Transverse colon (tissue), 4 donors: ENCODE measurements around the gene PHKG2. TPM values are rescaled to one million over a fixed set of nuclear protein-coding genes. Genes with fewer than 3 reads are reported as not detected.

Experiments
- DNase-seq: peaks from one replicate; pipeline ENCODE4 v3.0.0-alpha.2; 2019
- H3K27ac ChIP-seq, 4 donors: fragments of 200-600 bp; sonication (generic); 2 replicates each; pipeline ENCODE4 v1.5.1; 2016 to 2018; ENCODE audit warnings: inconsistent platforms in 4 of 4
- H3K27me3 ChIP-seq: fragments of 200-600 bp; sonication (generic); 2 replicates; pipeline ENCODE4 v1.5.1; 2017; ENCODE audit warnings: inconsistent platforms
- H3K36me3 ChIP-seq, 4 donors: fragments of 200-600 bp; sonication (generic); 2 replicates each; pipeline ENCODE4 v1.5.1; 2017 to 2019; ENCODE audit warnings: inconsistent platforms in 4 of 4
- H3K4me1 ChIP-seq, 4 donors: fragments of 200-600 bp; sonication (generic); 2 replicates each; pipeline ENCODE4 v1.5.1; 2017 to 2020; ENCODE audit warnings: inconsistent platforms in 4 of 4
- H3K4me3 ChIP-seq, 4 donors: fragments of 200-600 bp; sonication (generic); 1 replicate in 1 of 4; 2 replicates in 3 of 4; pipeline versions ENCODE4 v1.5.1 to v1.6.1; 2017 to 2019; ENCODE audit warnings: inconsistent platforms in 4 of 4
- H3K9me3 ChIP-seq, 2 donors: fragments of 200-600 bp; sonication (generic); 2 replicates each; pipeline ENCODE4 v1.5.1; 2017 to 2019; ENCODE audit warnings: inconsistent platforms in 2 of 2
- CTCF ChIP-seq, 5 experiments: fragments of 200-600 bp in 3 of 5; fragments of 450-650 bp in 2 of 5; sonication (generic) in 3 of 5; IDR thresholded peaks; 1 replicate in 2 of 5; 2 replicates in 3 of 5; pipeline ENCODE4 v1.5.1; 2016 to 2017; ENCODE audit warnings: antibody characterized with exemption in 5 of 5, inconsistent platforms in 3 of 5, mild to moderate bottlenecking in 2 of 5, moderate library complexity in 1 of 5
- EP300 ChIP-seq: sonication (generic); formaldehyde crosslinking; IDR thresholded peaks from one replicate; pipeline ENCODE4 v1.6.1; 2017; ENCODE audit warnings: antibody characterized with exemption, low read depth
- POLR2A ChIP-seq: fragments of 450-650 bp; IDR thresholded peaks from one replicate; pipeline ENCODE4 v1.6.1; 2016; ENCODE audit warnings: antibody characterized with exemption, mild to moderate bottlenecking, moderate library complexity
- POLR2AphosphoS5 ChIP-seq, 3 donors: sonication (generic); formaldehyde crosslinking; IDR thresholded peaks; one replicate each; pipeline ENCODE4 v1.6.1; 2016; ENCODE audit warnings: antibody characterized with exemption in 3 of 3
- WGBS, 2 donors: methylation state at CpG; one replicate each; pipeline ENCODE4 v1.1.5; 2018; ENCODE audit warnings: low coverage in 1 of 2; 5-methylcytosine and 5-hydroxymethylcytosine counted together
- in situ Hi-C, 4 donors: fragments of 200-750 bp; cut with MboI; loops; one replicate each; pipeline versions ENCODE4 v1.15.0 to v1.15.1; 2017; ENCODE audit warnings: low sequenced_read_pairs in 3 of 4, low pct_ligation_motif_present in 1 of 4, low pct_unique_long_range_greater_than_20kb in 1 of 4
- intact Hi-C: fragments of 100-400 bp; cut with DNase I; formaldehyde crosslinking; loops from one replicate; pipeline ENCODE4 v1.15.1; 2023; ENCODE audit warnings: low total_unique reads
- total RNA-seq, 4 donors: library from RNA; depleted of rRNA; stranded (reverse); fragments of >200 nt; gene quantifications; one replicate each; pipeline ENCODE4 v1.1.0, GENCODE V29; 2016

The PHKG2 gene
- total RNA-seq, 4 donors from 2014 or later: 41.1 to 152 (median 66.4) TPM

DNA sequence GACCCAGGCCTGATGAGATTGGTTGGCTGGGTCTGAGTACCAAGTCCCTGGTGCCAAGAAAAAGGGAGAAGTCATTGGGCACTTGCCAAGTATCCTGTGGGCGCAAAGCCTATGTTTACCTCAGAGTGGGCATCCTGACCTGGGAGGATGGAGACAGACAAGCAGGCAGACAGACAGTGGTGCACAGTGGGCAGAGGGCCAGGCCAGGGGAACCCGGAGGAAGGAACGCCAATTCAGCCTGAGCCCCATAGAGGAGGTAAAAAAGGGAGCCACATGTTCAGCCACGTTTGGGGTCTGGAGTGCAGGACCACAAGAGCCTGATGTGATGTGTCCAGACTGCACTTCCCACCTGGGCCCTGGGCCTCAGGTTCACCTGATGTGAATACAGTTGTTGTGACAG, 5.4 kb downstream of the PHKG2 start:
- Histone ChIP-seq H3K36me3 (peaks cover 0 to 19% (median 7%) of the 10 kb centered on the region in 4 donors), H3K9me3 (no peaks in the 10 kb centered on the region), H3K27me3 (no peaks in the 10 kb centered on the region), H3K4me3 (no peak overlapping the region), H3K27ac (no peak overlapping the region), H3K4me1 (peaks cover 0 to 7% (median 7%) of the 10 kb centered on the region in 4 donors)
- no peak for DNase-seq
- intact Hi-C loops: no loop called here
- 84 to 100% methylated on average over 1 to 4 of the region's 4 CpGs for WGBS, 2 donors
- in situ Hi-C loops: no loop called here
- TF ChIP-seq POLR2A (no peak), EP300 (no peak), CTCF (IDR thresholded peaks at IDR 0.05) (no peak), POLR2AphosphoS5 (IDR thresholded peaks at IDR 0.05) (no peak)

- WGBS, 2 donors: 92% methylated on average over 20 of the region's 20 CpGs; no CpG with 5 or more reads in 1 of the 2 donors
- Histone ChIP-seq H3K27me3 (no peaks in the 10 kb centered on the region), H3K4me1 (peaks cover 4 to 9% (median 7%) of the 10 kb centered on the region in 4 donors), H3K4me3 (no peak overlapping the region), H3K36me3 (peaks cover 0 to 16% (median 6%) of the 10 kb centered on the region in 4 donors), H3K27ac (no peak overlapping the region), H3K9me3 (no peaks in the 10 kb centered on the region)
- intact Hi-C loops (no loop called here), in situ Hi-C loops (no loop called here)
- DNase-seq: no peak
- no peak for TF ChIP-seq POLR2A
- TF ChIP-seq EP300: no peak
- TF ChIP-seq CTCF (IDR thresholded peaks at IDR 0.05): no peak
- TF ChIP-seq POLR2AphosphoS5 (IDR thresholded peaks at IDR 0.05): no peak
Observed at GRCh38 chr16:30755955-30756780, 7.9 kb downstream of the PHKG2 start.

DNA sequence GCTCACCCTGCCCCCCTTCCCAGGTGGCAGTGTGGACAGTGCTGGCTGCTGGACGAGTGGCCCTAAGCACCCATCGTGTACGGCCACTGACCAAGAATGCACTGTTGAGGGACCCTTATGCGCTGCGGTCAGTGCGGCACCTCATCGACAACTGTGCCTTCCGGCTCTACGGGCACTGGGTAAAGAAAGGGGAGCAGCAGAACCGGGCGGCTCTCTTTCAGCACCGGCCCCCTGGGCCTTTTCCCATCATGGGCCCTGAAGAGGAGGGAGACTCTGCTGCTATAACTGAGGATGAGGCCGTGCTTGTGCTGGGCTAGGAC, 8.5 kb downstream of the PHKG2 start:
- Histone ChIP-seq H3K9me3 (no peaks in the 10 kb centered on the region), H3K4me3 (no peak overlapping the region), H3K27ac (no peak overlapping the region), H3K4me1 (peaks cover 7 to 12% (median 8%) of the 10 kb centered on the region in 4 donors), H3K27me3 (no peaks in the 10 kb centered on the region), H3K36me3 (peaks cover 0 to 12% (median 4%) of the 10 kb centered on the region in 4 donors)
- in situ Hi-C loops: no loop called here
- no peak for TF ChIP-seq CTCF (IDR thresholded peaks at IDR 0.05)
- no peak for TF ChIP-seq POLR2A
- no peak for TF ChIP-seq EP300
- TF ChIP-seq POLR2AphosphoS5 (IDR thresholded peaks at IDR 0.05): no peak
- intact Hi-C loops: no loop called here
- DNase-seq: no peak
- 94% methylated on average over 13 of the region's 13 CpGs; no CpG with 5 or more reads in 1 of the 2 donors for WGBS, 2 donors

DNA sequence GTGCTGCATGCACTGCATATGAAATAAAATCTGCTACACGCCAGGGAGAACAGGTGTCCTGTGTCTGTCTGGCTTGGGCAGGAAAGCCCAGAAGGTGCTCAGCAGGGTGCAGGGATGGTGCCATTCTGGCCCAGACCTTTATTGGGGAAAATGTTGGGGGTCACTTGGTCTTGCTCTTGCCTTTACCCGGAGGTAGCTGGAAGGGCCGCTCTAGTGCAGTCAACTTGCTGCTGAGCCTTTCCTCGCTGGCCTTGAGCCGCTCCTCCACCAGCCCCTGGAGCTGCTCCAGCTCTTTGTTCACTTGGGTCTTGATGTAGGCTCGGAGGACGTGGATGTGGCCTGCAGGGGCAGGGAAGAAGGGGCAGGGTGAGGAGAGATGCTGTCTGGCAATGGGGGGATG, 9.1 kb downstream of the PHKG2 start:
- TF ChIP-seq POLR2AphosphoS5 (IDR thresholded peaks at IDR 0.05): no peak
- TF ChIP-seq CTCF (IDR thresholded peaks at IDR 0.05): no peak
- no peak for TF ChIP-seq POLR2A
- no peak for TF ChIP-seq EP300
- Histone ChIP-seq H3K27ac (no peak overlapping the region), H3K27me3 (no peaks in the 10 kb centered on the region), H3K36me3 (peaks cover 0 to 12% (median 4%) of the 10 kb centered on the region in 4 donors), H3K4me3 (no peak overlapping the region), H3K4me1 (peaks cover 7 to 12% (median 8%) of the 10 kb centered on the region in 4 donors), H3K9me3 (no peaks in the 10 kb centered on the region)
- WGBS, 2 donors: 89% methylated on average over 7 of the region's 7 CpGs; no CpG with 5 or more reads in 1 of the 2 donors
- DNase-seq: no peak
- in situ Hi-C loops (no loop called here), intact Hi-C loops (no loop called here)
